Fibroblast of mammary gland (primary cell): ENCODE measurements around the gene HOXB7.

Source experiments
- DNase-seq: peaks from one replicate; pipeline ENCODE4 v3.0.0-alpha.2; 2010; ENCODE audit warnings: low read depth
- H3K4me3 ChIP-seq: 2 replicates; pipeline ENCODE4 v1.5.1; 2011; ENCODE audit warnings: low read depth, mild to moderate bottlenecking, low read length, moderate library complexity; ENCODE audit not compliant: control insufficient read depth
- TF ChIP-seq, protein P1 (sequence below): conservative IDR thresholded peaks from 2 replicates; pipeline ENCODE4 v1.5.1; 2011; ENCODE audit warnings: low read depth, low read length, inconsistent platforms; ENCODE audit not compliant: control insufficient read depth, insufficient read depth

The HOXB7 gene

DNA sequence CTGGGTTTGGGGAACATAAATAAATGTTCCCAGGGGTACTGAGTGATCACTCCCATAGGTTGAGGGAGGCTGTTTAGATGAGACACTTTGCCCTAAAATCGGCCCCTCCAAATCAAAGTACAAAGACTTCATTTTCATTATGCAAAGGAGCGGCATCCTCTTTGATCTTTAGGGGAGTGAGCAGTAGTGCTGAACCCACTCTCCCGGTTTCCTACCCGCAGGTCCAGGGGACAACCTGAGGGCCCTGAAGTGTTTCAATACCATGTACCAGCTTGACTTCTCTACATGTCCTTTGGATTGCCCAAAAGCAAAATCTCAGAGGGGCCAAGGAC, 9.6 kb downstream of the HOXB7 start:
- peak overlapping the region; percentile 88 for H3K4me3 ChIP-seq
- TF ChIP-seq, protein P1, sequence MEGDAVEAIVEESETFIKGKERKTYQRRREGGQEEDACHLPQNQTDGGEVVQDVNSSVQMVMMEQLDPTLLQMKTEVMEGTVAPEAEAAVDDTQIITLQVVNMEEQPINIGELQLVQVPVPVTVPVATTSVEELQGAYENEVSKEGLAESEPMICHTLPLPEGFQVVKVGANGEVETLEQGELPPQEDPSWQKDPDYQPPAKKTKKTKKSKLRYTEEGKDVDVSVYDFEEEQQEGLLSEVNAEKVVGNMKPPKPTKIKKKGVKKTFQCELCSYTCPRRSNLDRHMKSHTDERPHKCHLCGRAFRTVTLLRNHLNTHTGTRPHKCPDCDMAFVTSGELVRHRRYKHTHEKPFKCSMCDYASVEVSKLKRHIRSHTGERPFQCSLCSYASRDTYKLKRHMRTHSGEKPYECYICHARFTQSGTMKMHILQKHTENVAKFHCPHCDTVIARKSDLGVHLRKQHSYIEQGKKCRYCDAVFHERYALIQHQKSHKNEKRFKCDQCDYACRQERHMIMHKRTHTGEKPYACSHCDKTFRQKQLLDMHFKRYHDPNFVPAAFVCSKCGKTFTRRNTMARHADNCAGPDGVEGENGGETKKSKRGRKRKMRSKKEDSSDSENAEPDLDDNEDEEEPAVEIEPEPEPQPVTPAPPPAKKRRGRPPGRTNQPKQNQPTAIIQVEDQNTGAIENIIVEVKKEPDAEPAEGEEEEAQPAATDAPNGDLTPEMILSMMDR, result no peak
- no peak for DNase-seq

DNA sequence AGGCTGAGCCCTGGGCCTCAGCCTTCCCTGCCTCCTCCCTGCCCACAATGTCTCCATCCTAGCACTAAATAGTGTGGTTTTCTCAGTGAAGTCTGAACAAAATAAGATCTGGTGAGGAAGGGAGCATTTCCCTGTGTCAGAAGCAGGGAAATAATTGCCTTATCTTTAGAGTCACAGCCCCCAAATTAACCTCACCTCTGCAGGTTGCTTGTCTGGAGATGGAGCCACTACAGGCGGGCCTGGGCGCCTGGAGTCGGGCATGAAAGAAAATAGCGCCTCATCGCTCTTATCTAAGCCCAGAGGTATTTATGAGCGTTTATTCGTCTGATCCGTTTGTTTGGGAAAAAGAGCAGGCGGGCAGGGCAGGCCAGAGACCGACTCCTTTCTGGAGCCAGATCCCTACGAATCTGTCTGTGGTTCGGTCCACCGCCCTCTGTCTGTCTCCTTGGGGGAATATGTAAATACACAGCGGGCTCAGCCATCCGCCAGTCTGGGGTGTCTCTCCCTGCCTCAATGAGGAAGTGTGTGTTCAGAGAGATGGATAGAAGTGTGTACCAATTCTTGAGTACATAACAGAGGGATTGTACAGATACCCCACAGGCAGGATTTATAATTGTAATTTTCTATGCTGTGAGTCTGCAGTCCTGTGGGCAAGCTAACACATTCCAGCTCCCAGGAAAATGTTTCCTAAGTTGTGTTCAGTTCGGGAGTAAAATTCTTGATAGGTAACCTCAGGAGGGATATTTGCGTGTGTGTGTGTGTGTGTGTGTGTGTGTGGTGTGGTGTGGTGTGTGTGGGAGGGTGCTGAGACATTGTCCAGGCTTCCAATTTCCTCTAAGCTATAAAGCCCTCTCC, 10.3 kb downstream of the HOXB7 start:
- DNase-seq, result no peak
- H3K4me3 ChIP-seq, result peak overlapping the region; percentile 88
- TF ChIP-seq, protein P1, result no peak

DNA sequence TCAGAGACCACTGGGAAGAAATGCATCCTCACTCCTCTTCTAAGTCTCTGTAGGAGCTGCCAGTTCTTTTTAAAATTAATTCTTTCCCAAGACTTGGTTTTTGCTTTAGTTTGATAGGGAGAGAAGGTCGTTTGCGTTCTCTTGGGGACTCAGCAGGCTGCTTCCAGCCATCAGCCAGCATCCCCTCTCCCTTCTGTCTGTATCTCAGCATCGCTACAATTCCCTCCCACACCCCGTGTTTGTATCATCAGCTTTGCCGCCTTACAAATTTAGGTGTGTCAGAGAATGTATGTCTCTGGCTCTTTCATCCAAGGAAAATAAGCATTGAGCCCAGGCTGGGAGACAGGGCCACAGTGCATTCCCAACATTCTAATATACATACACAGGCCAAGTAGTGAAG, 11.5 kb downstream of the HOXB7 start:
- DNase-seq, result no peak
- H3K4me3 ChIP-seq, result no peak overlapping the region
- TF ChIP-seq, protein P1, result no peak

DNA sequence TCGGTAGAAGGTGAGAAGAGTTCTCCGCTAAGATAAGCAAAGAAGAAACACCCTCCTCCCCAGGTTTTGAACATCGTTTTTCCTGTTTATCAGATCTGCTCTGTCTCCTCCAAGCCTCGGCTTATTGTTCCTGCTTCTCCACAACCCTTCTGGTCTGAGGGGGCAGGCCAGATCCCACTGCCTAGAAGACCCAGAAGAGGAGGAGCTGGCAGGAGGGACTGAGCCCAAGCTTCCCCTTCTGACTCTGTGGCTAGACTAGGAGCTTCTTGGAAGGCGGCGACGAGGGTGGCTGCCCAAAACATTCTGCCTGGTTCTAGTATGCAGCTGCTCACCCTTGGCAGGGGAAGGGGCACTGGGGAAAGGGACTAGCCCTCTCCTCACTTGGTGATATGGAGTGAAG, 12.1 kb downstream of the HOXB7 start:
- H3K4me3 ChIP-seq, result peak overlapping the region; percentile 65
- DNase-seq, result no peak

DNA sequence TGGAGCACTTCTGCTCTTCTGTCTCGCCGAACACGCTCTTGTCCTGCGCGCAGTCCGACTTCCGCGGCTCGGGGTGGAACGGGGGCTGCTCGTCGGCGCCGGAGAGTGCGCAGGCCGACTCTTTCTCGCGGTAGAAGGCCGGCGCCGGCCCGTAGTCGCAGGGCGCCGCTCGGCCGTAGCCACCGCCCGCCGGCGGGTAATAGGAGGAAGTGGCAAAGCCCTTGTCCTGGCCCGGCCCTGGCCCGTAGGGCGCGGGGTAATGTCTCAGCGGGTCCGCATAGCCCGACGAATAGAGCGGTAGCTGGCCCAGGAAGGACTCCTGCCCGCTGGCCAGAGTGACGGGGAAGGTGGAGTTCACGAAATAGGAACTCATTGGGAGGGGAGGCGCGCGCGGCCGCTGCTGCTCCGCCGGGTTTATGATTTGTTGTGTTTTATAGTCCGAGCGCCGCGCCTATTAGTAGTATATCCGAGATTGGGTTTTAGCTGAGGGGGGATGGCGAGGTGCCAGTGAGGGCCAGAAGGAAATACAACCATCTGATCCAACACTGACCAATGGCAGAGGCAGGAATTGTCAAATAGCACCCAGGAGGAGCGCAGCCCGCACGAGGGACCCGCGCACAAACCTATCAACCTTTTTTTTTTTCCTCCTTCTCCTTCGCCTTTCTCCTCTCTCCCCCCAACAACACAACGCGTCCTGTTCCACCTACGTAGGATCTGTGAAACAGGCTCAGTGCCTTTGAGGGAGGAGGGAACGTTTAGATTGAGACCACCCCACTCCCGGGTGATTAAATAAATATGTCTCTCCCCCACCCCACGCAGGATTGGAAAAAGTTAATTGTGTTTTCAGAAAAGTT, 12.8 kb downstream of the HOXB7 start:
- TF ChIP-seq, protein P1, result no peak
- peak; percentile 85 for DNase-seq
- H3K4me3 ChIP-seq, result peak overlapping the region; percentile 65

More for the DNA sequence above, 12.1 kb downstream of the HOXB7 start:
- TF ChIP-seq, protein P1, result no peak

DNA sequence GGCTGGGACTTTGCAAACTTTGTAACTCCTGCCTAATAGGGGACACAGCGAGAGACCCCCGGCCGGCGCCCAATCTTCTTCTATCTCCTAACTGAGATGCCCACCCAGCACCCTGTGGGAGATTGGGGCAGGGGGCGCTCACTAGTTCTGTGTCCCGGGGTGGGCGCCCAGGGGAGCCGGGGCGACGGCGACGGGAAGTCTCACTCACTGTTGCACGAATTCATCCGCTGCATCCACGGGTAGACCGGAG, 13.4 kb downstream of the HOXB7 start:
- TF ChIP-seq, protein P1, result no peak
- no peak for DNase-seq
- peak overlapping the region; percentile 65 for H3K4me3 ChIP-seq
